Activated T-cell treated with anti-CD3 and anti-CD28 coated beads for 1 hour (primary cell): ENCODE data around the gene HS2ST1.

Experiments
- DNase-seq: peaks from one replicate; pipeline ENCODE4 v3.0.0-alpha.2; 2020; ENCODE audit warnings: low read depth

Gene HS2ST1

GRCh38 chr1:87115317-87115890, 201.0 kb downstream of the HS2ST1 start:
- DNase-seq: no peak

GRCh38 chr1:87115891-87116290, 201.5 kb downstream of the HS2ST1 start:
- DNase-seq: no peak

GRCh38 chr1:87117761-87118368, 203.4 kb downstream of the HS2ST1 start:
- no peak for DNase-seq

- DNase-seq: no peak
Observed at GRCh38 chr1:87119541-87120140, 205.2 kb downstream of the HS2ST1 start.

- DNase-seq: no peak
Observed at GRCh38 chr1:87120779-87121178, 206.3 kb downstream of the HS2ST1 start.

GRCh38 chr1:87121711-87122163, 207.3 kb downstream of the HS2ST1 start:
- no peak for DNase-seq

GRCh38 chr1:87122243-87122642, 207.8 kb downstream of the HS2ST1 start:
- no peak for DNase-seq

- DNase-seq: no peak
Observed at GRCh38 chr1:87123610-87124009, 209.2 kb downstream of the HS2ST1 start.

- no peak for DNase-seq
Observed at GRCh38 chr1:87126886-87127505, 212.6 kb downstream of the HS2ST1 start.

- no peak for DNase-seq
Observed at GRCh38 chr1:87127581-87127980, 213.1 kb downstream of the HS2ST1 start.

- no peak for DNase-seq
Observed at GRCh38 chr1:87129038-87129437, 214.6 kb downstream of the HS2ST1 start.

GRCh38 chr1:87129606-87130005, 215.2 kb downstream of the HS2ST1 start:
- DNase-seq: no peak

- no peak for DNase-seq
Observed at GRCh38 chr1:87130438-87130837, 216.0 kb downstream of the HS2ST1 start.

GRCh38 chr1:87131809-87132283, 217.4 kb downstream of the HS2ST1 start:
- DNase-seq: peak; percentile 71

- DNase-seq: no peak
Observed at GRCh38 chr1:87132284-87132870, 217.9 kb downstream of the HS2ST1 start.

GRCh38 chr1:87134061-87134460, 219.6 kb downstream of the HS2ST1 start:
- DNase-seq: no peak

- no peak for DNase-seq
Observed at GRCh38 chr1:87134625-87135328, 220.3 kb downstream of the HS2ST1 start.

- DNase-seq: no peak
Observed at GRCh38 chr1:87135329-87135712, 220.9 kb downstream of the HS2ST1 start.

GRCh38 chr1:87136607-87137341, 222.3 kb downstream of the HS2ST1 start:
- DNase-seq: no peak

- no peak for DNase-seq
Observed at GRCh38 chr1:87137342-87137739, 222.9 kb downstream of the HS2ST1 start.

- no peak for DNase-seq
Observed at GRCh38 chr1:87140831-87141540, 226.6 kb downstream of the HS2ST1 start.
